GM12878 (cell line): ENCODE measurements around the gene MRAP2. TPM values are rescaled to one million over a fixed set of nuclear protein-coding genes. Genes with fewer than 3 reads are reported as not detected.

Experiments used
- ATAC-seq: fragments of 200-7000 bp; cut with Tn5 transposase; 3 replicates; pipeline ENCODE4 v1.9.1; 2020; ENCODE audit warnings: mild to moderate bottlenecking, moderate library complexity
- BruUV-seq: library from RNA; stranded (reverse); fragments of 400-500 nt; replicated peaks from 2 replicates; lab custom pipeline; 2021; lab: Mats Ljungman, UMichigan
- CTCF ChIA-PET: fragments of 300-600 bp; sonication (Branson Sonifier 250); formaldehyde crosslinking; extraction: SDS; loops from one replicate; lab custom pipeline; 2021; ENCODE audit warnings: inconsistent platforms; lab: Yijun Ruan, JAX
- POLR2A ChIA-PET: fragments of 350-600 bp; formaldehyde crosslinking; extraction: SDS; loops from one replicate; lab custom pipeline; 2021; ENCODE audit warnings: inconsistent platforms; lab: Charles Lee
- RAD21 ChIA-PET: fragments of 300-600 bp; sonication (Branson Sonifier 250); formaldehyde crosslinking; loops from one replicate; lab custom pipeline; 2023; ENCODE audit warnings: antibody characterized with exemption; ENCODE audit not compliant: unreplicated experiment; lab: Charles Lee
- SMC1A ChIA-PET: fragments of 300-600 bp; sonication (Branson Sonifier 250); formaldehyde crosslinking; loops from one replicate; lab custom pipeline; 2023; ENCODE audit not compliant: unreplicated experiment, uncharacterized antibody; lab: Charles Lee
- DNase-seq: peaks from one replicate; pipeline ENCODE4 v3.0.0-alpha.2; 2011; ENCODE audit warnings: low read depth, low spot score
- FAIRE-seq: peaks from 3 replicates; lab custom pipeline; 2011; peaks lifted over from hg19 to GRCh38; lab: Jason Lieb, UNC
- H2AFZ ChIP-seq: 2 replicates; pipeline ENCODE4 v1.6.0; 2011; ENCODE audit warnings: low read depth, low read length, control low read depth; ENCODE audit not compliant: control insufficient read depth
- H3K27ac ChIP-seq: 2 replicates; pipeline ENCODE4 v1.5.1; 2011; ENCODE audit warnings: control low read depth; ENCODE audit not compliant: control insufficient read depth, insufficient read depth
- H3K27me3 ChIP-seq, 2 experiments: replicated peaks in 1 of 2; 2 replicates each; pipeline versions ENCODE4 v1.6.0 to v1.6.1; 2011; ENCODE audit warnings: low read length in 1 of 2; ENCODE audit not compliant: control insufficient read depth in 2 of 2, insufficient read depth in 2 of 2
- H3K36me3 ChIP-seq, 2 experiments: 2 replicates each; pipeline ENCODE4 v1.5.1; 2011; ENCODE audit warnings: low read length in 1 of 2; ENCODE audit not compliant: control insufficient read depth in 2 of 2, insufficient read depth in 2 of 2
- H3K4me1 ChIP-seq: 2 replicates; pipeline ENCODE4 v1.6.1; 2011; ENCODE audit warnings: mild to moderate bottlenecking, low read length, moderate library complexity, mixed read lengths; ENCODE audit not compliant: control insufficient read depth, insufficient read depth
- H3K4me2 ChIP-seq: 2 replicates; pipeline ENCODE4 v1.6.0; 2011; ENCODE audit warnings: control low read depth; ENCODE audit not compliant: control insufficient read depth, insufficient read depth
- H3K4me3 ChIP-seq: fragments of 200-600 bp; sonication (generic); 2 replicates; pipeline ENCODE4 v1.5.1; 2016
- H3K79me2 ChIP-seq: 2 replicates; pipeline ENCODE4 v1.6.0; 2011; ENCODE audit warnings: low read length; ENCODE audit not compliant: control insufficient read depth, insufficient read depth
- H3K9ac ChIP-seq: 2 replicates; pipeline ENCODE4 v1.8.0; 2011; ENCODE audit warnings: low read length, control low read depth, mixed read lengths; ENCODE audit not compliant: control insufficient read depth, insufficient read depth
- H3K9me3 ChIP-seq: replicated peaks from 3 replicates; pipeline ENCODE4 v1.5.1; 2011; ENCODE audit warnings: mild to moderate bottlenecking, low read length; ENCODE audit not compliant: control insufficient read depth, insufficient read depth
- H4K20me1 ChIP-seq: 2 replicates; pipeline ENCODE4 v1.6.0; 2011; ENCODE audit not compliant: control insufficient read depth, insufficient read depth
- ATF7 ChIP-seq: fragments of 450-650 bp; IDR thresholded peaks from 2 replicates; pipeline ENCODE4 v1.6.1; 2016; ENCODE audit warnings: low read depth, mild to moderate bottlenecking
- BCL3 ChIP-seq: IDR thresholded peaks from 2 replicates; pipeline ENCODE4 v1.6.1; 2011; ENCODE audit warnings: borderline replicate concordance, low read depth, mild to moderate bottlenecking, moderate library complexity, low read length; ENCODE audit not compliant: insufficient read depth, poor library complexity, severe bottlenecking
- CBFB ChIP-seq: IDR thresholded peaks from 2 replicates; pipeline ENCODE4 v1.6.1; 2016; ENCODE audit warnings: antibody characterized with exemption, low read depth
- CBX3 ChIP-seq: fragments of 200-600 bp; sonication (generic); IDR thresholded peaks from 2 replicates; pipeline ENCODE4 v1.6.1; 2016; ENCODE audit warnings: low read depth, borderline replicate concordance
- JUNB ChIP-seq: IDR thresholded peaks from 2 replicates; pipeline ENCODE4 v1.6.1; 2016; ENCODE audit warnings: antibody characterized with exemption, mild to moderate bottlenecking
- PAX5 ChIP-seq: IDR thresholded peaks from 2 replicates; pipeline ENCODE4 v1.6.1; 2011; ENCODE audit warnings: low read depth, low read length, borderline replicate concordance
- RAD51 ChIP-seq: fragments of 450-650 bp; IDR thresholded peaks from 2 replicates; pipeline ENCODE4 v1.6.1; 2016; ENCODE audit warnings: moderate library complexity, mild to moderate bottlenecking, inconsistent platforms
- SMAD1 ChIP-seq: fragments of 450-650 bp; IDR thresholded peaks from 2 replicates; pipeline ENCODE4 v1.6.1; 2018; ENCODE audit warnings: mild to moderate bottlenecking, low read depth; ENCODE audit not compliant: partially characterized antibody
- SMAD5 ChIP-seq: IDR thresholded peaks from 2 replicates; pipeline ENCODE4 v1.6.1; 2016; ENCODE audit warnings: antibody characterized with exemption, low read depth
- SMC3 ChIP-seq: IDR thresholded peaks from 2 replicates; pipeline ENCODE4 v1.6.1; 2011; ENCODE audit warnings: low read length, improper control_type of control experiment, borderline replicate concordance
- SPI1 ChIP-seq: IDR thresholded peaks from 2 replicates; pipeline ENCODE4 v1.6.1; 2011; ENCODE audit warnings: low read depth, mild to moderate bottlenecking, low read length, moderate library complexity, borderline replicate concordance; ENCODE audit not compliant: insufficient read depth
- TARDBP ChIP-seq: IDR thresholded peaks from 2 replicates; pipeline ENCODE4 v1.6.1; 2016; ENCODE audit warnings: borderline replicate concordance
- WRNIP1 ChIP-seq: IDR thresholded peaks from 2 replicates; pipeline ENCODE4 v1.6.1; 2011; ENCODE audit warnings: low read depth, low read length, improper control_type of control experiment, borderline replicate concordance
- WGBS: methylation state at CpG from one replicate; pipeline ENCODE4 v1.1.6; 2016; ENCODE audit warnings: low lambda C conversion rate; ENCODE audit not compliant: insufficient replicate concordance, insufficient coverage; ENCODE audit errors: missing lambda C conversion rate; 5-methylcytosine and 5-hydroxymethylcytosine counted together
- in situ Hi-C: fragments of 300-500 bp; cut with MboI; formaldehyde crosslinking; loops from 9 replicates; pipeline ENCODE4 v1.14.3; 2018; ENCODE audit warnings: mixed read lengths
- intact Hi-C: fragments of 100-400 bp; cut with micrococcal nuclease; formaldehyde crosslinking; loops from one replicate; pipeline ENCODE4 v1.14.2; 2022; ENCODE audit not compliant: unreplicated experiment
- polyA plus RNA-seq, 11 experiments: library from polyadenylated mRNA; depleted of rRNA in 4 of 11; unstranded in 6 of 11; stranded (reverse) in 5 of 11; fragments of >200 nt; fragmentation: Nextera tagmentation in 4 of 11; fragmentation: Illumina TruSeq in 1 of 11; extraction: Ambion mirVana in 4 of 11; extraction: Trizol in 1 of 11; gene quantifications; 1 replicate in 1 of 11; 2 replicates in 10 of 11; pipeline versions ENCODE4 v1.2.1 to v1.2.3, GENCODE V29; 2011 to 2016; ENCODE audit warnings: inconsistent platforms in 2 of 11, missing spikeins in 2 of 11, low read depth in 1 of 11
- total RNA-seq, 4 experiments: library from RNA; depleted of rRNA in 3 of 4; stranded (reverse); fragments of >200 nt in 3 of 4; fragmentation: Illumina TruSeq in 1 of 4; extraction: Trizol in 1 of 4; gene quantifications; 2 replicates each; pipeline versions ENCODE4 v1.2.1 to v1.2.3, GENCODE V29; 2013 to 2021
- TF ChIP-seq, protein P1 (sequence below): fragments of 450-650 bp; IDR thresholded peaks from 2 replicates; pipeline ENCODE4 v1.6.1; 2017; ENCODE audit warnings: mild to moderate bottlenecking
- TF ChIP-seq, protein P2 (sequence below): fragments of 150-350 bp; IDR thresholded peaks from 2 replicates; pipeline ENCODE4 v1.6.1; 2014; ENCODE audit warnings: mild to moderate bottlenecking, low read depth, low read length
- TF ChIP-seq, protein P3 (sequence below): fragments of 450-650 bp; formaldehyde crosslinking; IDR thresholded peaks from 2 replicates; pipeline ENCODE4 v1.4.0; 2020; ENCODE audit warnings: mild to moderate bottlenecking, moderate library complexity

The MRAP2 gene
- total and polyA plus RNA-seq, 10 of the 15 experiments (the other 5 are each of a cell fraction or from before 2014, with no cell fraction given), result not detected

- no peaks in the 10 kb centered on the region for H3K4me1 ChIP-seq
- ATAC-seq (no peak), FAIRE-seq (no peak), DNase-seq (no peak)
- H3K9ac ChIP-seq, result no peak overlapping the region
- intact Hi-C loops (no loop called here), in situ Hi-C loops (no loop called here)
- TF ChIP-seq PAX5 (no peak), BCL3 (no peak), CBFB (no peak), ATF7 (no peak), SPI1 (no peak), CBX3 (no peak), TARDBP (no peak), SMAD5 (no peak), JUNB (no peak), WRNIP1 (no peak), SMAD1 (no peak), SMC3 (no peak), RAD51 (no peak)
- TF ChIP-seq, protein P1, sequence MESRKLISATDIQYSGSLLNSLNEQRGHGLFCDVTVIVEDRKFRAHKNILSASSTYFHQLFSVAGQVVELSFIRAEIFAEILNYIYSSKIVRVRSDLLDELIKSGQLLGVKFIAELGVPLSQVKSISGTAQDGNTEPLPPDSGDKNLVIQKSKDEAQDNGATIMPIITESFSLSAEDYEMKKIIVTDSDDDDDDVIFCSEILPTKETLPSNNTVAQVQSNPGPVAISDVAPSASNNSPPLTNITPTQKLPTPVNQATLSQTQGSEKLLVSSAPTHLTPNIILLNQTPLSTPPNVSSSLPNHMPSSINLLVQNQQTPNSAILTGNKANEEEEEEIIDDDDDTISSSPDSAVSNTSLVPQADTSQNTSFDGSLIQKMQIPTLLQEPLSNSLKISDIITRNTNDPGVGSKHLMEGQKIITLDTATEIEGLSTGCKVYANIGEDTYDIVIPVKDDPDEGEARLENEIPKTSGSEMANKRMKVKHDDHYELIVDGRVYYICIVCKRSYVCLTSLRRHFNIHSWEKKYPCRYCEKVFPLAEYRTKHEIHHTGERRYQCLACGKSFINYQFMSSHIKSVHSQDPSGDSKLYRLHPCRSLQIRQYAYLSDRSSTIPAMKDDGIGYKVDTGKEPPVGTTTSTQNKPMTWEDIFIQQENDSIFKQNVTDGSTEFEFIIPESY, result no peak
- TF ChIP-seq, protein P2, sequence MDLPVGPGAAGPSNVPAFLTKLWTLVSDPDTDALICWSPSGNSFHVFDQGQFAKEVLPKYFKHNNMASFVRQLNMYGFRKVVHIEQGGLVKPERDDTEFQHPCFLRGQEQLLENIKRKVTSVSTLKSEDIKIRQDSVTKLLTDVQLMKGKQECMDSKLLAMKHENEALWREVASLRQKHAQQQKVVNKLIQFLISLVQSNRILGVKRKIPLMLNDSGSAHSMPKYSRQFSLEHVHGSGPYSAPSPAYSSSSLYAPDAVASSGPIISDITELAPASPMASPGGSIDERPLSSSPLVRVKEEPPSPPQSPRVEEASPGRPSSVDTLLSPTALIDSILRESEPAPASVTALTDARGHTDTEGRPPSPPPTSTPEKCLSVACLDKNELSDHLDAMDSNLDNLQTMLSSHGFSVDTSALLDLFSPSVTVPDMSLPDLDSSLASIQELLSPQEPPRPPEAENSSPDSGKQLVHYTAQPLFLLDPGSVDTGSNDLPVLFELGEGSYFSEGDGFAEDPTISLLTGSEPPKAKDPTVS, result no peak
- TF ChIP-seq, protein P3, sequence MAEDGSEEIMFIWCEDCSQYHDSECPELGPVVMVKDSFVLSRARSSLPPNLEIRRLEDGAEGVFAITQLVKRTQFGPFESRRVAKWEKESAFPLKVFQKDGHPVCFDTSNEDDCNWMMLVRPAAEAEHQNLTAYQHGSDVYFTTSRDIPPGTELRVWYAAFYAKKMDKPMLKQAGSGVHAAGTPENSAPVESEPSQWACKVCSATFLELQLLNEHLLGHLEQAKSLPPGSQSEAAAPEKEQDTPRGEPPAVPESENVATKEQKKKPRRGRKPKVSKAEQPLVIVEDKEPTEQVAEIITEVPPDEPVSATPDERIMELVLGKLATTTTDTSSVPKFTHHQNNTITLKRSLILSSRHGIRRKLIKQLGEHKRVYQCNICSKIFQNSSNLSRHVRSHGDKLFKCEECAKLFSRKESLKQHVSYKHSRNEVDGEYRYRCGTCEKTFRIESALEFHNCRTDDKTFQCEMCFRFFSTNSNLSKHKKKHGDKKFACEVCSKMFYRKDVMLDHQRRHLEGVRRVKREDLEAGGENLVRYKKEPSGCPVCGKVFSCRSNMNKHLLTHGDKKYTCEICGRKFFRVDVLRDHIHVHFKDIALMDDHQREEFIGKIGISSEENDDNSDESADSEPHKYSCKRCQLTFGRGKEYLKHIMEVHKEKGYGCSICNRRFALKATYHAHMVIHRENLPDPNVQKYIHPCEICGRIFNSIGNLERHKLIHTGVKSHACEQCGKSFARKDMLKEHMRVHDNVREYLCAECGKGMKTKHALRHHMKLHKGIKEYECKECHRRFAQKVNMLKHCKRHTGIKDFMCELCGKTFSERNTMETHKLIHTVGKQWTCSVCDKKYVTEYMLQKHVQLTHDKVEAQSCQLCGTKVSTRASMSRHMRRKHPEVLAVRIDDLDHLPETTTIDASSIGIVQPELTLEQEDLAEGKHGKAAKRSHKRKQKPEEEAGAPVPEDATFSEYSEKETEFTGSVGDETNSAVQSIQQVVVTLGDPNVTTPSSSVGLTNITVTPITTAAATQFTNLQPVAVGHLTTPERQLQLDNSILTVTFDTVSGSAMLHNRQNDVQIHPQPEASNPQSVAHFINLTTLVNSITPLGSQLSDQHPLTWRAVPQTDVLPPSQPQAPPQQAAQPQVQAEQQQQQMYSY (CRISPR knock-in tag), result no peak
- POLR2A ChIA-PET, result no interaction called here
- no peaks in the 10 kb centered on the region for H3K36me3 ChIP-seq
- BruUV-seq, result no TSS peak
- H3K4me3 ChIP-seq, result no peak overlapping the region
- no peaks in the 10 kb centered on the region for H3K27me3 ChIP-seq
- no peak overlapping the region for H2AFZ ChIP-seq
- no peak overlapping the region for H3K4me2 ChIP-seq
- SMC1A ChIA-PET, result interaction anchor here (1.5 kb wide), 1 partner anchor 9 kb away, joined by 5 read pairs; no protein-coding TSS in a partner anchor
- CTCF ChIA-PET, result no interaction called here
- no peak overlapping the region for H3K27ac ChIP-seq
- WGBS, result 0% methylated on average over 1 of the region's 1 CpG
- no peaks in the 10 kb centered on the region for H3K79me2 ChIP-seq
- RAD21 ChIA-PET, result interaction anchor here (1.1 kb wide), 1 partner anchor 13 kb away, joined by 3 read pairs; no protein-coding TSS in a partner anchor
- H4K20me1 ChIP-seq, result no peaks in the 10 kb centered on the region
- H3K9me3 ChIP-seq, result no peaks in the 10 kb centered on the region; the same call in 2 of the 3 replicates
Observed at GRCh38 chr6:84103029-84103428, 69.5 kb downstream of the MRAP2 start.
